ENCODE data around the gene CASKIN2. TPM values are rescaled to one million over a fixed set of nuclear protein-coding genes. Genes with fewer than 3 reads are reported as not detected.

CASKIN2 gene
- total and polyA plus RNA-seq, 11 donors, result 19.5 to 51.2 (median 36.9) TPM

DNA sequence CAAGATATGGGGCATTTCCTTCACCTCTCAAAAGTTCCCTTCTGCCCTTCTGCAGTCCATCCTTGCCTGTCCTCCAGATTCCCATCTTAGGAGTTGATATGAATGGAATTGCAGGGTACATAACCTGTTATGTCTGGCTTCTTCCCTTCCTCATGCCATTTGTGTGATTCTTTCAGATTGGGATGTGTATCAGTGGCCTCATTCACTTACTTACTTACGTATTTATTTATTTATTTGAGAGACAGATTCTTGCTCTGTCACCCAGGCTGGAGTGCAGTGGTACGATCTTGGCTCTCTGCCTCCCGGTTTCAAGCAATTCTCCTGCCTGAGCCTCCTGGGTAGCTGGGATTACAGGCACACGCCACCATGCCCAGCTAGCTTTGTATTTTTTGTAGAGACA, 65.1 kb downstream of the CASKIN2 start:
- no peaks in the 10 kb centered on the region for H3K9me3 ChIP-seq

More for the DNA sequence above, 65.1 kb downstream of the CASKIN2 start:
- TF ChIP-seq, protein P1, sequence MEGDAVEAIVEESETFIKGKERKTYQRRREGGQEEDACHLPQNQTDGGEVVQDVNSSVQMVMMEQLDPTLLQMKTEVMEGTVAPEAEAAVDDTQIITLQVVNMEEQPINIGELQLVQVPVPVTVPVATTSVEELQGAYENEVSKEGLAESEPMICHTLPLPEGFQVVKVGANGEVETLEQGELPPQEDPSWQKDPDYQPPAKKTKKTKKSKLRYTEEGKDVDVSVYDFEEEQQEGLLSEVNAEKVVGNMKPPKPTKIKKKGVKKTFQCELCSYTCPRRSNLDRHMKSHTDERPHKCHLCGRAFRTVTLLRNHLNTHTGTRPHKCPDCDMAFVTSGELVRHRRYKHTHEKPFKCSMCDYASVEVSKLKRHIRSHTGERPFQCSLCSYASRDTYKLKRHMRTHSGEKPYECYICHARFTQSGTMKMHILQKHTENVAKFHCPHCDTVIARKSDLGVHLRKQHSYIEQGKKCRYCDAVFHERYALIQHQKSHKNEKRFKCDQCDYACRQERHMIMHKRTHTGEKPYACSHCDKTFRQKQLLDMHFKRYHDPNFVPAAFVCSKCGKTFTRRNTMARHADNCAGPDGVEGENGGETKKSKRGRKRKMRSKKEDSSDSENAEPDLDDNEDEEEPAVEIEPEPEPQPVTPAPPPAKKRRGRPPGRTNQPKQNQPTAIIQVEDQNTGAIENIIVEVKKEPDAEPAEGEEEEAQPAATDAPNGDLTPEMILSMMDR (IDR thresholded peaks at IDR 0.05), result no peak
- TF ChIP-seq POLR2A (IDR thresholded peaks at IDR 0.05), result no peak
- H3K36me3 ChIP-seq, result no peaks in the 10 kb centered on the region
- no peaks in the 10 kb centered on the region for H3K27me3 ChIP-seq
- 87 to 90% (median 89%) methylated on average over 4 of the region's 4 CpGs for WGBS, 4 donors
- H3K27ac ChIP-seq, result no peak overlapping the region
- DNase-seq (no peak), ATAC-seq (no peak)
- peaks cover 0 to 2% (median 0%) of the 10 kb centered on the region in 12 donors for H3K4me1 ChIP-seq
- H3K4me3 ChIP-seq, result no peak overlapping the region
- intact Hi-C loops (cut with DNase I), result loop anchor here in 1 of 10 donors (10.0 kb wide), 1 partner anchor 65 kb away; the partner anchor contains the start of genes CASKIN2 and TSEN54

Small RNA genes lying within 50 kb of the gene (microRNA-seq; reads per million reads assigned to microRNA genes)
- 0 to 0.60 (median 0.43) reads per million in 4 donors for gene MIR6785

Other genes with a start within 250 kb of the CASKIN2 start
- gene MIF4GD, start 244.3 kb downstream of the CASKIN2 start, total RNA-seq, result 10 to 100 TPM; 13.1 to 34.7 (median 18.6) TPM
- gene MIF4GD, start 244.3 kb downstream of the CASKIN2 start, polyA plus RNA-seq, result 10 to 100 TPM in 1 of 2 donors, 1 to 10 TPM in 1; 8.6 to 27.8 TPM
- gene SLC25A19, start 226.1 kb downstream of the CASKIN2 start, total RNA-seq, result 10 to 100 TPM in 6 of 9 donors, 1 to 10 TPM in 3; 7.0 to 27.9 (median 11.7) TPM
- 10 to 100 TPM; 15.9 to 23.3 TPM for gene SLC25A19, start 226.1 kb downstream of the CASKIN2 start, polyA plus RNA-seq
- 100 to 1,000 TPM in 2 of 9 donors, 10 to 100 TPM in 7; 37.2 to 145 (median 67.7) TPM for gene GRB2, start 109.9 kb downstream of the CASKIN2 start, total RNA-seq
- gene GRB2, start 109.9 kb downstream of the CASKIN2 start, polyA plus RNA-seq, result 10 to 100 TPM; 24.5 to 68.2 TPM
- gene TMEM94, start 58.9 kb downstream of the CASKIN2 start, total RNA-seq, result 100 to 1,000 TPM in 1 of 9 donors, 10 to 100 TPM in 8; 35.7 to 130 (median 52.7) TPM
- gene TMEM94, start 58.9 kb downstream of the CASKIN2 start, polyA plus RNA-seq, result 10 to 100 TPM; 34.1 to 35.0 TPM
- 10 to 100 TPM in 2 of 9 donors, 1 to 10 TPM in 7; 4.0 to 11.6 (median 7.1) TPM for gene TSEN54, start 991 bp upstream of the CASKIN2 start, total RNA-seq
- gene TSEN54, start 991 bp upstream of the CASKIN2 start, polyA plus RNA-seq, result 10 to 100 TPM in 1 of 2 donors, 1 to 10 TPM in 1; 9.4 to 12.4 TPM
- gene LLGL2, start 10.2 kb upstream of the CASKIN2 start, total RNA-seq, result 1 to 10 TPM; 1.8 to 5.9 (median 3.4) TPM
- gene LLGL2, start 10.2 kb upstream of the CASKIN2 start, polyA plus RNA-seq, result 1 to 10 TPM; 6.6 to 8.1 TPM
- 10 to 100 TPM; 14.0 to 76.4 (median 42.9) TPM for gene MYO15B, start 72.3 kb upstream of the CASKIN2 start, total RNA-seq
- 10 to 100 TPM; 23.5 to 72.0 TPM for gene MYO15B, start 72.3 kb upstream of the CASKIN2 start, polyA plus RNA-seq
- 10 to 100 TPM in 2 of 9 donors, 1 to 10 TPM in 7; 1.8 to 18.2 (median 6.8) TPM for gene SMIM5, start 117.9 kb upstream of the CASKIN2 start, total RNA-seq
- 10 to 100 TPM in 1 of 2 donors, 1 to 10 TPM in 1; 3.7 to 17.7 TPM for gene SMIM5, start 117.9 kb upstream of the CASKIN2 start, polyA plus RNA-seq
- 10 to 100 TPM in 5 of 9 donors, 1 to 10 TPM in 4; 6.0 to 15.9 (median 10.2) TPM for gene RECQL5, start 151.6 kb upstream of the CASKIN2 start, total RNA-seq
- 10 to 100 TPM in 1 of 2 donors, 1 to 10 TPM in 1; 7.8 to 13.3 TPM for gene RECQL5, start 151.6 kb upstream of the CASKIN2 start, polyA plus RNA-seq
- gene SAP30BP, start 151.8 kb upstream of the CASKIN2 start, total RNA-seq, result 10 to 100 TPM; 40.9 to 67.8 (median 54.4) TPM
- 100 to 1,000 TPM in 1 of 2 donors, 10 to 100 TPM in 1; 59.9 to 121 TPM for gene SAP30BP, start 151.8 kb upstream of the CASKIN2 start, polyA plus RNA-seq
- gene ITGB4, start 205.9 kb upstream of the CASKIN2 start, total RNA-seq, result 10 to 100 TPM in 6 of 9 donors, 1 to 10 TPM in 3; 5.1 to 26.8 (median 11.0) TPM
- gene ITGB4, start 205.9 kb upstream of the CASKIN2 start, polyA plus RNA-seq, result 1 to 10 TPM; 4.0 to 7.5 TPM
- gene GALK1, start 249.7 kb upstream of the CASKIN2 start, total RNA-seq, result 10 to 100 TPM in 8 of 9 donors, 1 to 10 TPM in 1; 9.6 to 30.6 (median 16.5) TPM
- 10 to 100 TPM; 25.5 to 31.2 TPM for gene GALK1, start 249.7 kb upstream of the CASKIN2 start, polyA plus RNA-seq

Data from heart left ventricle (tissue), 16 donors.